GM19328 (cell line): ENCODE results near the gene YWHAG.
"Not testable (repeated sequence)": the region's sequence is repeated elsewhere in the genome, so short reads cannot be mapped to it uniquely, and the experiment has no call there.

Experiments used
- ATAC-seq: cut with Tn5 transposase; IDR thresholded peaks from one replicate; pipeline ENCODE4 v1.9.1; 2021; ENCODE audit warnings: mild to moderate bottlenecking, moderate library complexity; ENCODE audit not compliant: unreplicated experiment

Gene YWHAG

DNA sequence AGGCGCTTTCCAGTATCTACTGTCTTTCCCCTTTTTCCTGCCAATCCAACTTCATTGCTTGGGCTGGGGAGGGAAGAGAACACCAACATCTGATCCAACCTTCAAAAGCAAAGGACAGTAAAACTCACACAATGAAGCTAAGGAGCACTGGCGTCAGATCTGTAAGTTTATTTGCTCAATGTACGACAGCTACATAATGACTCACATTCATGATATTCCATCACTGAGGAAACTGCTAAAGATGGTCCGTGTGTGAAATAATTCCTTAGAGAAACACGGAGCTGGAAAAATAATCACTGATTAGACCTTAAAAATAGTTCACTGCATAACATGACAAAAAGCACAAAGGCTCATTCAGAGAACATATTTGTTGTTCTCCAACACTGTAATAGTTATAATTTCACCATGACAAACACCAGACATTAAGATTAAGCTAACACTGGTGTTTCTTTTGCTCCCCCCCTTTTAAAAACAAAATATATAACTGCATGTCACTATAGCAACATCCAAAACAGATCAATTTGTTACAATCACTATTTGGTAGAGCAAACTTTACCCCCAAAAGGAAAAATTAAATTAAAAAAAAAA is 32.1 kb downstream of the YWHAG start:
- no peak for ATAC-seq

GRCh38 chr7:76325811-76326210 is 33.0 kb downstream of the YWHAG start:
- ATAC-seq, result no peak

GRCh38 chr7:76325092-76325491 is 33.7 kb downstream of the YWHAG start:
- no peak for ATAC-seq

DNA sequence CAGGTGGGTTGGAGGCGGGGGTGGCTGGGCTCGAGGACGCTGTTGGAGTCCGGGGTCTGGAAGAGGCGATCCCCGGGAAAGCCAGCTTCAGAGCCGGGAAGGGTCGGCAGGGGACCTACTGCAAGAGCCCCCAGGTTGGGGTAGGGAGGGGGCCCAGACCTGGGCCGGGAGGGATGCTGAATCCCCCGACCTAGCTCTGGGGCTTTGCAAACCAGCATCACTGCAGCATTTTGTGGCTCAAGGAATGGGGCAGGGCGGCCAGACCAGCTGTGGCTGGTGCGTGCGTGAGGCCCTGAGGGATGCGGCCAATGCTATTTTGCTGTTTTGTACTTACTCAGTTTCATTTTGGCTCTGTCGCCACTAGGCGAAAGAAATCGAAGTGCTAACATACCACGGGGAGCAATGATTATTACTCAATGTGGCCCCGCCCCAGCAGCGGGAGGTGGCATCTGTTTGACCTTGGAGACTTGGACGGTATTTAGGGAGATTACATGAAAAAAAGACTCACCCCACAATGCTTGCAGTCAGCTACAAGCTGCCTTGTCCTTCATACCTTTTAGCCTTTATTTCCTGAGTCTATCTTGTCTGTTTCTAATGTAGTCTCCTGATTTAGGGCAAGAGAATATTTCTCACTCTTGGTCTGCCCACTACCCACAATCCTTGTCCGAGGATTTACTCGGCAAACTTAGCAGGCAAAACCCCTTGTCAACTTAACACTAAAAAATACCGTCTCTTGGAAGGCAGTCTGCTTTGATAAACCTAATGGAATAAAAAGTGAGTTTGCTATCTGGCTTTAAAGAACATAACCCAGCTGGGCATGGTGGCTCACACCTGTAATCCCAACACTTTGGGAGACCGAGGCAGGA is 40.1 kb downstream of the YWHAG start:
- peak; percentile 36 for ATAC-seq

DNA sequence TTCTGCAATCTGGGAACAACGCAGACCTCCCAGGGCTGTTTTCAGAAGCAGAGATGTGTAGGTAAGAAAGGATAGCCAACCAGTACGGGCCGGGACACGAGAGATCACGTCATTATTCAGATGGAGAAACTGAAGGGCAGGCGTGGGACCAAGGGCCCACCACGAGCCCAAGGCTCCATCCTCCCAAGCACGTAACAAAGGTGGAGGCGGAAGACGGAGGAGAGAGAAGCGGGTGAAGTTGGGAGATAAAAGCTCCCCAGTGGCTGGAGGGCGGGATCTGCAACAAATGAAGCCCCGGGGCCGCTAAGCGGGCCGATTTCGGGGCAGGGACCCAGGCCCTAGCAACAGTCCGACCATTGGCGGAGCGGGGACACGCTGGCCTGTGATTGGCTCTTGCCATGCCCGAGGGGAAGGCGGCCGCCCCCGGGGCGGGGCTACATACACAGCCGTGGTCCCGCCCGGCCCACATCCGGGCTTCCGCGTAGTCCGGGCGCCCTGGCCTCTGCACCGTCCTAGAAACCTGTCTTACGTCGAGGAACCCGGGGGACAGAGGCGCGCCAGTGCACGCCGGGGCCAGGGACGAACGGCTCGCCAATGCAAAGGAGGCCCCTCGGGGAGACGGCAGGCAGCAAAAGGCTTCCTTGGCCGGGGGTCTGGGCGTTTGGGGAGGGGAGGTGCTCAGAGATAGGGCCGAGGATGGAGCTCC is 40.9 kb downstream of the YWHAG start:
- ATAC-seq, result peak; percentile 89

- ATAC-seq, result no peak
Measured at GRCh38 chr7:76316984-76317781, 41.6 kb downstream of the YWHAG start.

- no peak for ATAC-seq
Measured at GRCh38 chr7:76315364-76315763, 43.4 kb downstream of the YWHAG start.

GRCh38 chr7:76314740-76315139 is 44.1 kb downstream of the YWHAG start:
- ATAC-seq, result not testable (repeated sequence)

DNA sequence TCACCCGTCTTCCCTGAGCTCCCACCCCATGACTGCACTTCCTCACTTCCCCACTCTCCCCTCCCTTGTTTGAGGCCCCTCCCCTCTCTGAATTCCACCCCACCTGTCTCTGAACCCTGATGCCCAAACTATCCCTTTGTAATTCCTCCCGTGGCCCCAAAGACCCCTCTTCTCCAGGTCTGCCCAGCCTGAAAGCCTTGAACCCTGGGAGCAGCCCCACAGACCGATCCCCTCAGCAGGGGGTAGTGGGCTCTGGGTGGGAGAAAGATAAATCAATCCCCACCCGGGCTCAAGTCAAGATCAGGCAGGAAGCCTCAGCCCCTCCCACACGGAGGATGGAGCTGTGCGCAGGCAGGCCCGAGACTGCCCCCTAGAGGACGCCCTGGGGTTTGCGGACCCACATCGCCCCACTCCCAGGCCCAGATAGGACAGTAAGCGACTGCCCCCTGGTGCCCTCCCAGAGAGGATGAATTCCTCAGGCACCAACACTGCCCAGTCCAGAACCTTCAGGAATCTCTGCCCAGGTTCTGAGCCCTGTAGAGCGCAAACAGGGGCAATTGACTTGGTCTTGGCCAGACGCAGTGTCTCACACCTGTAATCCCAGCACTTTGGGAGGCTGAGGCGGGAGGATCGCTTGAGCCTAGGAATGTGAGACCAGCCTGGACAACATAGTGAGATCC is 44.6 kb downstream of the YWHAG start:
- peak; percentile 33 for ATAC-seq

- ATAC-seq, result not testable (repeated sequence)
Measured at GRCh38 chr7:76311838-76312237, 47.0 kb downstream of the YWHAG start.

DNA sequence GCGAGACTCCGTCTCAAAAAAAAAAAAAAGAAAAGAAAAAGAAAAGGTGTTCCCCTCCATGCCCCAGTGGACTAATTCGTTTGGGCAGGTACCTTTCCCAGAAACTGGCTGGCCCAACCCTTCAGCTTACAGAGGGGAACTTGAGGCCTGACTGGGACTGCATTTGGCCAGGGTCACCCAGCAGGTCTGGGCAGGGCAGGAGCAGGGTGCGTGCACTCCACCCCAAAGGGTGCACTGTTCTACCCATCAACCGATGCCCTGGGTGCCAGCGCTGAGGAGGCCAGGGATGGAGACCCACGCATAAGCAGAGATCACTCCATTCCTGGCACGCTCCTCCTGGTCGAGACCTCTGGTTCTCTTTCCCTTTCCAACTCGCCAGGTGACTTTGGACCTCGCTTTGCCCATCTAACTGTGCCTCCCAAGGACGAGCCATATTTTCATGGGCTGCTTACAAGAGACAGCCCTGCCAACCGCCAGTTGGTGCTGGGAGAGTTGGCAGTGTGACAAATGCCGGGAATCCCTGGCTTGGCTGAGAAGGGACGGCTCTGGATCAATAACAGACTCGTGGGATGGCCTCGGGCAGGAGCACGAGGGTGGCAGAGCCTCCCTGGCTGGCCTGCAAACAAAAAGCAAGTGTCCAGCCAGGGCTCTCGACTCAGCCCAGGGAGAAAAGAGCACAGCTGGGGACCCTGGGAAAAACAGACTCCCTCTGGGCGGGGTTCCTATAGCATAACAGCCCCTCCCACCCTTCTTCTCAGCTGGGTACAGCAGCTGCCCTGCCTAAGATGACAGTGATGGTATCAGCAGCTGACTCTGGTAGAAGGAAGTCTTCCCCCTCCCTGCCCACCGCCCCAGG is 48.5 kb downstream of the YWHAG start:
- no peak for ATAC-seq

GRCh38 chr7:76309341-76310101 is 49.3 kb downstream of the YWHAG start:
- ATAC-seq, result not testable (repeated sequence)

- ATAC-seq, result not testable (repeated sequence)
Measured at GRCh38 chr7:76308874-76309273, 49.9 kb downstream of the YWHAG start.

GRCh38 chr7:76304888-76305375 is 53.9 kb downstream of the YWHAG start:
- ATAC-seq, result no peak

DNA sequence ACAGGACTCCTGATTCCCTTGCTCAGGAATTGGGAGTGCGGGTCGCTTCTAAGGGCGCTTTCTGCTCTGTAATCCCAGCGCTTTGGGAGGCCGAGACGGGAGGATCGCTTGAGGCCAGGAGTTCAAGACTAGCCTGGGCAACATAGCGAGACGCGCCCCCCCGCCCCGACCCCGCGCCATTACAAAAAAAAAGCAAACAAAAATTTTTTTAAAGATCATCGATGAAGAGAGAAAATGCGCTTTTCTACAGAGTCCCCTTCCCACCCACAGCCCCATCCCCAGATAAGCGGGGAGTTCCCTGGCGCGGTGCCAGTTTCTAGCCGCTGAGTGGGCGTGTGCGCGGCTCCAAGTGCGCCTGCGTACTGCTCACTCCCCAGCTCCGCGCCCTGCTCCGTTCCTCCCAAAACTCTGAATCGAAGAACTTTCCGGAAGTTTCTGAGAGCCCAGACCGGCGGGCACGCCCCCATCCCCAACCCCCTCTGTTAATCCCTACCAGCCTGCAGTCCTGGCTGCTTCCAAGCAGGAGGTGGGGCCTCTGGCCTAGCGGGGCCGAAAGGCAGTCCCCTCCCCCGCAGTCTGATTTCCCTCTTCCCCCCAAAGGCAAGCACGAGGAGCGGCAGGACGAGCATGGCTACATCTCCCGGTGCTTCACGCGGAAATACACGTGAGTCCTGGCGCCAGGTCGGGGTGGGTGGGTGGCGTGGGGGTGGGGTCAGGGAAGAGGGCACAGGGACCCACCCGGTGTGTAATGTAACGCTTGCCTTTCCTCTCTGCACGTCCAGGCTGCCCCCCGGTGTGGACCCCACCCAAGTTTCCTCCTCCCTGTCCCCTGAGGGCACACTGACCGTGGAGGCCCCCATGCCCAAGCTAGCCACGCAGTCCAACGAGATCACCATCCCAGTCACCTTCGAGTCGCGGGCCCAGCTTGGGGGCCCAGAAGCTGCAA is 55.3 kb downstream of the YWHAG start:
- ATAC-seq, result no peak

DNA sequence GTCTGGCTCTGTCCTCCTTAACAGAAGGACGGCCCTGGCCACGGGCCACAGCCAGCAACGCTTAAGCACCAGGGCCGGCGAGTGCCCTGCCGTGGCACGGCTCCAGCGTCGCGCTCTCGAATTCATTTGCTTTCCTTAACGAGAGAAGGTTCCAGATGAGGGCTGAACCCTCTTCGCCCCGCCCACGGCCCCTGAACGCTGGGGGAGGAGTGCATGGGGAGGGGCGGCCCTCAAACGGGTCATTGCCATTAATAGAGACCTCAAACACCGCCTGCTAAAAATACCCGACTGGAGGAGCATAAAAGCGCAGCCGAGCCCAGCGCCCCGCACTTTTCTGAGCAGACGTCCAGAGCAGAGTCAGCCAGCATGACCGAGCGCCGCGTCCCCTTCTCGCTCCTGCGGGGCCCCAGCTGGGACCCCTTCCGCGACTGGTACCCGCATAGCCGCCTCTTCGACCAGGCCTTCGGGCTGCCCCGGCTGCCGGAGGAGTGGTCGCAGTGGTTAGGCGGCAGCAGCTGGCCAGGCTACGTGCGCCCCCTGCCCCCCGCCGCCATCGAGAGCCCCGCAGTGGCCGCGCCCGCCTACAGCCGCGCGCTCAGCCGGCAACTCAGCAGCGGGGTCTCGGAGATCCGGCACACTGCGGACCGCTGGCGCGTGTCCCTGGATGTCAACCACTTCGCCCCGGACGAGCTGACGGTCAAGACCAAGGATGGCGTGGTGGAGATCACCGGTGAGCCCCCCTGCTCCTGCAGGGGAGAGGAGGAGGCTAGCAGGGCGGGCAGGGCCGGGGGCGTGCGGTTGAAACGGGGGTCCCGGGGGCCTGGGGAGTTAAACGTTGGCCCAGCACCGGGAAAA is 56.2 kb downstream of the YWHAG start, which contains the start of gene HSPB1:
HSPB1 (plus strand) TSS at position 327 of the 855 bp plus-strand sequence; CDS start at position 367, 40 bp downstream.
- no peak for ATAC-seq
